ENCODE measurements around the gene PSMD9.

DNA sequence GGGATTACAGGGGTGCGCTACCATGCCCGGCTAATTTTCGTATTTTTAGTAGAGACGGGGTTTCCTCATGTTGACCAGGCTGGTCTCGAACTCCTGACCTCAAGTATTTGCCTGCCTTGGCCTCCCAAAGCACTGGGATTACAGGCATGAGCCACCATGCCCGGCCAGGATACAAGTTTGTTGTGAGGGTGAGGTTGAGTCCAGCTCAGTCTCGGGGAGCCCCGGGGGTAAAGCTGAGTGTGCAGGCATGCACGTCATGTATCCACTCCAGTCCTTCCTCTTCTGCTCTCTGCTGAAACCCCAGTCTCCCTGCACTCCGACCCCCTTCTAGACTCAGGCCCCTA is 30.3 kb upstream of the PSMD9 start:
- TF ChIP-seq, protein P1, sequence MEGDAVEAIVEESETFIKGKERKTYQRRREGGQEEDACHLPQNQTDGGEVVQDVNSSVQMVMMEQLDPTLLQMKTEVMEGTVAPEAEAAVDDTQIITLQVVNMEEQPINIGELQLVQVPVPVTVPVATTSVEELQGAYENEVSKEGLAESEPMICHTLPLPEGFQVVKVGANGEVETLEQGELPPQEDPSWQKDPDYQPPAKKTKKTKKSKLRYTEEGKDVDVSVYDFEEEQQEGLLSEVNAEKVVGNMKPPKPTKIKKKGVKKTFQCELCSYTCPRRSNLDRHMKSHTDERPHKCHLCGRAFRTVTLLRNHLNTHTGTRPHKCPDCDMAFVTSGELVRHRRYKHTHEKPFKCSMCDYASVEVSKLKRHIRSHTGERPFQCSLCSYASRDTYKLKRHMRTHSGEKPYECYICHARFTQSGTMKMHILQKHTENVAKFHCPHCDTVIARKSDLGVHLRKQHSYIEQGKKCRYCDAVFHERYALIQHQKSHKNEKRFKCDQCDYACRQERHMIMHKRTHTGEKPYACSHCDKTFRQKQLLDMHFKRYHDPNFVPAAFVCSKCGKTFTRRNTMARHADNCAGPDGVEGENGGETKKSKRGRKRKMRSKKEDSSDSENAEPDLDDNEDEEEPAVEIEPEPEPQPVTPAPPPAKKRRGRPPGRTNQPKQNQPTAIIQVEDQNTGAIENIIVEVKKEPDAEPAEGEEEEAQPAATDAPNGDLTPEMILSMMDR (IDR thresholded peaks at IDR 0.05; ENCODE audit: low read length) = no peak
- no peak for TF ChIP-seq EZH2 (IDR thresholded peaks at IDR 0.05; ENCODE audit: borderline replicate concordance, low read length)
